Neural crest cell (in vitro differentiated cells): ENCODE measurements around the gene FGD4. TPM values are rescaled to one million over a fixed set of nuclear protein-coding genes. Genes with fewer than 3 reads are reported as not detected.

Experiments
- DNase-seq: peaks from one replicate; pipeline ENCODE4 v3.0.0; 2021; ENCODE audit warnings: low read depth, mixed read lengths, low spot score
- H3K27ac Mint-ChIP-seq: one replicate; pipeline ENCODE4 v1.8.0; 2021; ENCODE audit warnings: mild to moderate bottlenecking, mixed read lengths; ENCODE audit not compliant: unreplicated experiment
- H3K27me3 Mint-ChIP-seq: 2 replicates; pipeline ENCODE4 v1.8.0; 2021; ENCODE audit warnings: low read depth, mild to moderate bottlenecking, mixed read lengths
- H3K36me3 Mint-ChIP-seq: 2 replicates; pipeline ENCODE4 v1.8.0; 2021; ENCODE audit warnings: low read depth, mild to moderate bottlenecking, mixed read lengths
- H3K4me1 Mint-ChIP-seq: 2 replicates; pipeline ENCODE4 v1.8.0; 2021; ENCODE audit warnings: mixed read lengths
- H3K4me3 Mint-ChIP-seq: one replicate; pipeline ENCODE4 v1.8.0; 2021; ENCODE audit warnings: mild to moderate bottlenecking, mixed read lengths
- H3K9me3 Mint-ChIP-seq: 2 replicates; pipeline ENCODE4 v1.8.0; 2021; ENCODE audit warnings: mixed read lengths
- total RNA-seq: library from RNA; stranded (reverse); gene quantifications from 2 replicates; pipeline ENCODE4 v1.2.1, GENCODE V29; 2021
- TF ChIP-seq, protein P1 (sequence below): fragments of 200-600 bp; sonication (generic); conservative IDR thresholded peaks from 2 replicates; pipeline ENCODE4 v1.5.0; 2021; ENCODE audit warnings: antibody characterized with exemption, mild to moderate bottlenecking

The FGD4 gene
- total RNA-seq, 1 donor from 2014 or later, result 35.8 TPM

- no peak for DNase-seq
- H3K27ac Mint-ChIP-seq, result no peak overlapping the region
- no peaks in the 10 kb centered on the region for H3K27me3 Mint-ChIP-seq
- H3K4me1 Mint-ChIP-seq, result peaks cover 5% of the 10 kb centered on the region
- no peaks in the 10 kb centered on the region for H3K36me3 Mint-ChIP-seq
- TF ChIP-seq, protein P1, sequence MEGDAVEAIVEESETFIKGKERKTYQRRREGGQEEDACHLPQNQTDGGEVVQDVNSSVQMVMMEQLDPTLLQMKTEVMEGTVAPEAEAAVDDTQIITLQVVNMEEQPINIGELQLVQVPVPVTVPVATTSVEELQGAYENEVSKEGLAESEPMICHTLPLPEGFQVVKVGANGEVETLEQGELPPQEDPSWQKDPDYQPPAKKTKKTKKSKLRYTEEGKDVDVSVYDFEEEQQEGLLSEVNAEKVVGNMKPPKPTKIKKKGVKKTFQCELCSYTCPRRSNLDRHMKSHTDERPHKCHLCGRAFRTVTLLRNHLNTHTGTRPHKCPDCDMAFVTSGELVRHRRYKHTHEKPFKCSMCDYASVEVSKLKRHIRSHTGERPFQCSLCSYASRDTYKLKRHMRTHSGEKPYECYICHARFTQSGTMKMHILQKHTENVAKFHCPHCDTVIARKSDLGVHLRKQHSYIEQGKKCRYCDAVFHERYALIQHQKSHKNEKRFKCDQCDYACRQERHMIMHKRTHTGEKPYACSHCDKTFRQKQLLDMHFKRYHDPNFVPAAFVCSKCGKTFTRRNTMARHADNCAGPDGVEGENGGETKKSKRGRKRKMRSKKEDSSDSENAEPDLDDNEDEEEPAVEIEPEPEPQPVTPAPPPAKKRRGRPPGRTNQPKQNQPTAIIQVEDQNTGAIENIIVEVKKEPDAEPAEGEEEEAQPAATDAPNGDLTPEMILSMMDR, result no peak
- H3K9me3 Mint-ChIP-seq, result no peaks in the 10 kb centered on the region
- no peak overlapping the region for H3K4me3 Mint-ChIP-seq
Measured at GRCh38 chr12:32418903-32419519, 19.7 kb downstream of the FGD4 start.

DNA sequence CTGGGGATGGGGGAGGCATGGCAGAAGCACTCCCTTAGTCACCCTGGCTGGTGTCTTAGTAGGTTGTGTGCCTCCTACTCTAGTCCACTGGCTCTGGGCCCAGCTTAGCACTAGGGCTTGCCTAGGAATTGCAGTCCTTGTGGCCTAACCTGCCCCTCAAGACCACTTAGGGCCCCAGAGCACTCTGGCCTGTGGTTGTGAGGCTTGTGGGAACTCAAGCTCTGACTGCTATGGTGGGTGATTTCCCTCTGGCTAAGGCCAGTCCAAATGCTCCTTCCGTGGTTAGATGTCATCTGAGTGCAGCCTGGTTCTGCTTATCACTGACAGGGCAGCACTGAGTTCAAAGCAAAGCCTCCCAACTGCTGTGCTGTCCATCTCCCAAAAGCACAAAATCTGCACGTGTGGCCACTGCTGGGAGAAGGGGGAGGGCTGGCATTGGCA lies 20.2 kb downstream of the FGD4 start:
- DNase-seq, result no peak
- no peaks in the 10 kb centered on the region for H3K36me3 Mint-ChIP-seq
- no peak overlapping the region for H3K27ac Mint-ChIP-seq
- H3K4me1 Mint-ChIP-seq, result peaks cover 5% of the 10 kb centered on the region
- H3K27me3 Mint-ChIP-seq, result no peaks in the 10 kb centered on the region
- H3K9me3 Mint-ChIP-seq, result no peaks in the 10 kb centered on the region
- TF ChIP-seq, protein P1, result no peak
- no peak overlapping the region for H3K4me3 Mint-ChIP-seq

GRCh38 chr12:32420356-32420755 lies 21.0 kb downstream of the FGD4 start:
- TF ChIP-seq, protein P1, result no peak
- H3K4me1 Mint-ChIP-seq, result peaks cover 5% of the 10 kb centered on the region
- H3K36me3 Mint-ChIP-seq, result peaks cover under 1% of the 10 kb centered on the region
- no peak for DNase-seq
- H3K9me3 Mint-ChIP-seq, result peaks cover 3% of the 10 kb centered on the region
- H3K27ac Mint-ChIP-seq, result peak overlapping the region; percentile 4
- no peaks in the 10 kb centered on the region for H3K27me3 Mint-ChIP-seq
- no peak overlapping the region for H3K4me3 Mint-ChIP-seq

GRCh38 chr12:32423559-32423958 lies 24.2 kb downstream of the FGD4 start:
- Mint-ChIP-seq H3K36me3 (peaks cover 18% of the 10 kb centered on the region), H3K4me1 (peaks cover 5% of the 10 kb centered on the region), H3K27me3 (no peaks in the 10 kb centered on the region), H3K4me3 (no peak overlapping the region), H3K9me3 (peaks cover 20% of the 10 kb centered on the region), H3K27ac (no peak overlapping the region)
- DNase-seq, result no peak
- TF ChIP-seq, protein P1, result no peak

DNA sequence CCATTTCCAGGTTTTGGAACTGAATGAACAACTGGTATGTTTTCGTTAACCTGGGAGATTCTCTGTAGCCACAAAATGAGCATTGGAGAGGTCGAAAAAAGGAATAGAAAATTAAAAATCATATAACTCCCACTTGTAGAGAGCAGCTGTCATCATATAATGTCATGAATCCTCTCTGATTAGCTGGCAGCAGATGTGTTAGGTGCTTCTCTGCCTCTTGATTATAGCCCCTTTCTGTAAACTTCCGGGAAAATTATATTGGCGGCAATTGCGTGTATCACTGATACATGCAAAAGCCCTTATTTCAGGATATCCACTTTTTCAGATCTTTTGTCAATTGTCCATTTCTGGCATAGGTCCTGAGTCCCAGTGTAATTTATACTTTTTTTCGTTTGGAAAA lies 31.7 kb downstream of the FGD4 start:
- peaks cover 13% of the 10 kb centered on the region for H3K9me3 Mint-ChIP-seq
- H3K27ac Mint-ChIP-seq, result no peak overlapping the region
- no peak for DNase-seq
- H3K4me3 Mint-ChIP-seq, result no peak overlapping the region
- peaks cover 19% of the 10 kb centered on the region for H3K36me3 Mint-ChIP-seq
- TF ChIP-seq, protein P1, result no peak
- peaks cover 3% of the 10 kb centered on the region for H3K4me1 Mint-ChIP-seq
- H3K27me3 Mint-ChIP-seq, result no peaks in the 10 kb centered on the region
